Limb (tissue), 2 donors: ENCODE results near the gene NAA38.

Experiments used
- DNase-seq, 2 donors: peaks; one replicate each; pipeline ENCODE4 v3.0.0-alpha.2; 2016; ENCODE audit errors: extremely low spot score in 2 of 2

The NAA38 gene

DNA sequence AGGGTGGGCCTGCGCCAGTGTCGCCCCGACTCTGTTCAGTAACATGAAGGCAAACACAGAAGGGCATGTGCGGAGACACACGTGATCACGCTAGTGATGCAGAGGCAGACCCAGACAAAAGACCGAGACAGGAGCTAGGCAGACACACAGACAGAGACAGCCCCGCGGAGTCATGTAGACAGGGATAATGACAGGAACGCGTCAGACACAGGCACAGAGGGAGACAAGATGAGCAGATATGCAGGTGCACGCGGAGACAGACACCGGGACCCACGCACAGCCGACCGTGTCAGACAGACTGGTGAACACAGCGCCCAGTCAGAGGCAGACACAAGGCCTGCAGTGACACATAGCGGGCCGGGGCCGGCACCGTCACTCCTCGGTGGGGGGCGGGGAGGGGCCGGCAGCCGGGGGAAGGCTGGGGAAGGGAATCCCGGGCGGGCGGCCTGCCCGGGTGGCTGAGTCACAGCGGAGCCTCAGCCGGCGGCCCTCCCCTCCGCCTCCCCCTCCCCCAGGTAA lies 15.9 kb downstream of the NAA38 start:
- peak; percentile 49 to 85 for DNase-seq

GRCh38 chr17:7840875-7841274 lies 16.5 kb downstream of the NAA38 start:
- no peak for DNase-seq

DNA sequence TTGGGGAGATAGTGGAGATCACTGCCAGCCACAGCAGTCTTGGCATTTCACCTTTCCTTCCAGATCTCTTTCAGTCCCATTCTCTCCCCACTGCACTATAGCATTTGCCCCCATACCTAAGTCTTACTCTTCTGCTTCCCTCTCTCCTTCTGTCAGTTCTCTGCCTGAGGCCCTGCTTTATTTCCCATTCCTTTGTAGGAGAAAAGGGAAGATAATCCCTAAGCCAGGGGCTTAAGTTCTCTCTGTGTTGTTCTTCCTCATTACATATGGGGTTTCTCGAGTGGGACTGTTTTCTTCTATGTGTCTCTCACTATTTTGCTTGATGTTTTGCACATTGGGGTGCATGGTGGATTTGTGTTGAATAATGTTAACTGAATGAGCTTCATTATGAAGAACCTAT lies 16.9 kb downstream of the NAA38 start:
- no peak for DNase-seq

DNA sequence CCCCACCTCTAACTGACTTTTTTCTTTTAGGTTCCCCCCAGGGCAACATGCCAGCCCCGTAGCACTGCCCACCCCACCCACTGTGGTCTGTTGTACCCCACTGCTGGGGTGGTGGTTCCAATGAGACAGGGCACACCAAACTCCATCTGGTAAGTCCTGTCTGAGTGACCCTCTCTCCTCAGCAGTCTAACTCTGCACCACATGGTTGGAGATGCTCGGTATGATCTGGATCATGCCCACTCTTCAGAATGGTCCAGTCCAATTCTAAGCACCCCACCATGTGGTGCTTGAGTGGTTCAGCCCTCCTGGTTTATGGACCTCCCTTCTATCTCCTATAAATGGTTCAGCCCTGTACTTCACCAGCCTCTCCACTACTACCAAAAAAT lies 17.5 kb downstream of the NAA38 start:
- DNase-seq: no peak

DNA sequence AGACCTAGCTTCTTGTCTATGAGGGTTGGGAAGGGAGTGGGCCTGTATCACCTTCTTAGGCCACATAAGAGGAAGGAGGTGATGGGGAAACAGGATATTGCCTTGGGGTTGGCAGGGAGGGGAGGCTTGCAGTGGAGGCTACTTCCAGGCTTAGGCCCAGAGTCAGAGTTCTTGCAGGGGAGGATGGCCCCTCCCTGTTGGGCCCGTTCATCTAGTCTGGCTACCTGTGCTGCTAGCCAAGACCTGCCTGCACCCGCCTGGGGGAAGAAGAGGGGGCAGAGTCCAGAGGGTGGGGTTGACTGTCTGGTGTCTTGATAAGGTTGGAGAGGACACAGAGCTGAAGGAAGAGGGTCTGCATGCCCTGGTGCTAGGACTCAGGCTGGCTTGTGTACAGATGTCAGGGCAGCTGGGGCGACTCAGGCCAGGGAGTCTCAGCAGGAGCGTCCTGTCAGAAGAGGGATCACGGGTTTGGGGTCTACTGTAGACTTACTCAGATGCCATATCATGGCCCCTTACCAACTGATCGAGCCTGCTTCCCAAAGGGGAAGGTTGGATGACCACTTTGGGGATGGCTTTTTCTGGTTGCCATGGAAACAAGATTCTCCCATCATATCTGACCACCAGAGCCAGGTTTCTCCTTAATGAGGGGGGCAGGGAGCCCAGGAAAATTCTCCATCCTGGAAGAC lies 18.0 kb downstream of the NAA38 start:
- no peak for DNase-seq

DNA sequence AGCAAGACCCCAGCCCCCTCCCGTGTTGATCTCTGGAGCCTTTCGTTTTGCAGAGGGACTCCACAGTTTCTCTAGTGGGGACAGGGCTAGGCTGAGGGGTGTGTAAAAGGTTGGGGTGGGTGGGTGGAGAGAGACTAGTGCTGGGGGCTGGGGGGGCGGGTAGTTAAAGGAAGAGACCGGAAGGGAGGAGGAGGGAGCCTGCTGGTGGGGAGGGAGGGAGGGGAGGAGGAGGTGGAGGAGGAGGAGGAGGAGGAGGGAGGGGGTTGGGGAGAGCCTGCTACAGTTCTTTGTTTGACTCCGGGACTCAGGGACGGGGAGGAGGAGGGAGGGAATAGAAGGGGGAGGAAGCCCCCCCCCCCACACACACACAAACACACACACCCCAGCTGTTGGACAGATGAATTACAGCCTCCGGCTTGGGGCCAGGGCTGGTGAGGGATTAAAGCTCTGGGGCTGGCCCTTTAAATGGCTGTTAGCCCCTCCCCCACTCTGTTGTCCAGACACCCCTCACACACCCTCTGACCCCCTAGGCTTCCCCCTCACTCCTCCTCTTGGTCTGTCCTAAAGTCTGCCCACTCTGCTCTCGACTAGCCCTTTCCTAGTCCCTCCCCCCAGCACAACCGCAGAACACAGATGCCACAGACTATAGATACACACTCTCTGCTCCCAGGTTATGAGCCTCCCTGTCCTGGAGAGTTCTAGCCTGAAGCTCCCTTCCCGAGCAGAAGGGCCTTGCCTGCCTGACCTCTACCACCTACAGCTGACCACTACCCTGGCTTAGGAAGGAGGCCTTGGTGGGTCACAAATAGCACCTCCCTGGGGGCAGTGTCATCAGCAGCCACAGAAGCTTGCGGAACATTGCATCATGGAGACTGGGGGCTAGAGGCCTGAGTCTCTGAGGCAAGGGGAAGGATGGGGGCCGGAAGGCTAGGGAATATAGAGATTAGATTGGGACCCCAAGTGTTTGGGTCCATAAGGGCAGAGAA lies 19.0 kb downstream of the NAA38 start:
- peak; percentile 64 to 80 for DNase-seq

DNA sequence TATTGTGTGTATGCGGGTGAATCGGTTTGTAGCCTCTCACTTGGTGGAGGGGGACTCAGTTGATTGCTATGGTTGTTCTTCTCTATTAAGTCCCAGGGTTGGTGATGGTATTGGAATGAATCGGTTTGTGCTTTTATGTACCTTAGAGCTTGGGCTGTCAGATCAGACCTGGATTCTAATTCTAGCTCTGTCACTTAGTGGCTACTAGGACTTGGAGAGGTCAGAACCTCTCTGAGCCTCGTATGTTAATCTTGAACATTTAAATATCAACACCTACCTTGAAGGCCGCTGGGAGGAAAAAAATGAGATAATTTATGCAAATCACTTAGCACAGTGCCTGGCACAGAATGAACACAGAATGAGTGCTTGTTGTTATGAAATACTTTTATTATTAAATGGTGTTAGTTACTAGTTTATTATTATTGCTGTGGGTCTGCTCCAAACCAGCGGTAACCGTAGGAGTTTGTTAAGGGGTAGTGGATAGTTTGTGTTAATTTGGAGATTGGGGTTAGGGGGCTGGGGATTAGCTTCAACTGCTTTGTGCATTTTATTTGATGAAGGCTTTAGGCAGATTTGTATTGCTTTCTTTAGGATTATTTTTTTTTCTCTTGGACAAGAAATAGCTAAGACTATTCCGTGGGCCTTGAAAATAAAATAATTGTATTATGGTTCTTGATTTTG lies 19.8 kb downstream of the NAA38 start:
- no peak for DNase-seq

DNA sequence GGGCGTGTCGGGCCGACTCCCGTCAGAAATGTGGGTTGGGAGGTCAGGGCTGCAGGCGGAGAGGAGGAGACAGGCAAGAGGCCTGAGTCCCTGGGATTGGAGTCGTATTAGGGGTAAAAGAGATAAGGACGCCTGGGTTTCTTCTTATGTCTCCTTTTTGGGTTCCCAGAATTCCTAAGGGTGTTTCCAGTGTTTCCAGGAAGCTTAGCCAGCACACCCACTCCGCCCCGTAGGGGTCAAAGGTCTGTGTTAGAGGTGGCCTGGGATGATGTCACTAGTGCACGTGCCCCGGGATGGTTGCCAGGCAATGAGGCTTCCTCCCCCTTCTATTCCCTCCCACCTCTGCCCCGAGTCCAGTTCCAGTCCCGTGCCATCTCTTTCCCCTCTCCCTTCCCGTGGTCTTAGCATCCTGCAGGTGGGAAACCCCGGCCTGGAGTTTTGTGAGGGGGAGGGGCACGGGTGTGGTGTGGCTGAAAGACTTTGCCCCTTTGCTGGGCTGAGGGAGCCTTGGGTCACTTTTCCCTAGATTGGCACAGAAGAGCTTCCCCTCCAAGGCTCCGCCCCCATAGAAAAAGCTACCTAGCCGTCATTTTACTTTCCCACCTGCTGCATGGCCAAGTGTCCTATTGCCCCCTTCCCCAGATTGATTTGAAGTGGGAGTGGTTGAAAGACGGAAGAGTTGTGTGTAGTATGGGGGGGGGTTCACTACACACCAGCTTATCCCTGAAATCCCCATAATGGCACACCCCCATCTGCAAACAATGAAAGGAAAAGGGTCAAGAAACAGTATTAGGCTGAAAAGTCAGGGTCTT lies 20.6 kb downstream of the NAA38 start:
- DNase-seq: peak; percentile 89 to 93

DNA sequence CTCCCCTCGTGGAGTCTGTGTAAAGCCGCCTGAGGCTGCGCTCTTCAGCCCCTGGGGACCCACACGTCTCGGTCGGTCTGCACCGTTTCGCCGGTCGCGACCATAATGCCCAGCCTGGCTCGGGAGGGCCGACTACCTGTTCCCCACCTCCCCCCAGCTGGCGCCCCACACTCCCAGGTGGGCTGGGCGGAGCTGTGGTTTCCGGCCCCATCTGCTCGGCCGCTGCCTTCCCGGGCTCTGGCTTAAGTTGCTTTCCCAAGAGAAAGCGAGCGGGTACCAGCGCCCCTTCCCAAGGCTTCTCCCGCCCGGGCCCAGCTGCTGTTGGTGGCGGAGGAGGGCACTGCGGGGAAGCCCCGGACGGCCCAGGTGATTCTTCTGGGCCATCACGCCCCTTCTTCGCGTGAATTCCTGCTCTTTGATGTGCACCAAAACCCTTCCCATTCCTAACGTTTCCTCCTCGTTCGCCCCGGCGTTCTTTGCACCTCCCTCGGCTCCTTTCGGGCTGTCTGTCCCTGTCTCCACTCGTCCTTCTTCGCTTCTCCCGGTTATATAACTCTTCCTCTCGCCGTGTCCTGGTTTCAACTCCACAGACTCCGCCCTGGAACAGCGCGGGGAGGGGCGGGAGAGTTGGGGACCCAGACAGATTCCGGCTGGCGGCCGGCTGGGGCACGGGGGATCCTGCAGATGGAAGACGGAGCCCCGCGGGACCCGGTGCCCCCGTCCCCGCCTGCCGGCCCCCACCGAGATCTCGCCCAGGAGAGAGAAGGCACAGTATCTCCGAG lies 21.4 kb downstream of the NAA38 start:
- DNase-seq: peak in 1 of 2 donors; percentile 81

DNA sequence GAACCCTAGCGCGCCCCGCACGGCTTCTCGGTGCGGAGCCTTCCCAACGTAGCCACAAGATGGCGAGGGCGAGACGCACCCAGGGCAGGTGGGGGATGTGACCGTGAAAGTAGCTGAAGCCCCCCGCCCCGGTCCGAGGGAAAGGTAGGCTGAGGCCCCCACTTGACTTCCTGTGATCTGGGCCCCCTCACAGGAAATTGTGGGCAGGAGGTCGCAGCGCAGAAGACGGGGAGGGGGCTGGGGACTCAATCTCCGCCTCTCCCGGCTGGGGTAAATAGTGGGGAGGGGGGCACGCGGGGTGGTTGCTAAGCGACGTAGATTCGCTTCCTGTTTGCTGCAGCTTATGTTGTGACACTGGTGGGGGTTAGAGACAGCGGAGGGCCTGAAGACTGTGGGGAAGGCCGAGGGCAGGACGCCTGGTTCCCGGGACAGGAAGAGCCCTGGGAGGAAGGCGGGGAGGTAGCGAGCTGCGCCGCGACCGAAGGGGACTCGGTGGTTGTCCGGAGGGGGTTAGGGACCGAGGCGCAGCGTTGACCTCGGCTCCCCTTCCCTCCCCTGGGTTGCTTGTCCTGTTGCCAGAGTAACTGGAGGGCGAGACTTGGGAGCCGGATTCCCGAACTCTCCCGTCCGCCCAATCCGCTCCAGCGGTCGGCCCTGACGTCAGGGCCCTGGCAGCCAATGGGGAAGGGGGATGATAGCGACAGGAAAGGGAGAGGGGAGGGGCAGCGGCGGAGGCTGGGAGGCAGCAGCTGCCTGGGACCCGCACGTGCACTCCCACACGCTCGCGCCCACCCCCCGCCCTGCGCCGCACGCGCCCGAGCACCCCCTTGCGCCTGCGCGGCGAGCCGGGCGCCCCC lies 22.2 kb downstream of the NAA38 start:
- peak; percentile 98 to 99 for DNase-seq

GRCh38 chr17:7834542-7834956 lies 22.8 kb downstream of the NAA38 start:
- DNase-seq: no peak

DNA sequence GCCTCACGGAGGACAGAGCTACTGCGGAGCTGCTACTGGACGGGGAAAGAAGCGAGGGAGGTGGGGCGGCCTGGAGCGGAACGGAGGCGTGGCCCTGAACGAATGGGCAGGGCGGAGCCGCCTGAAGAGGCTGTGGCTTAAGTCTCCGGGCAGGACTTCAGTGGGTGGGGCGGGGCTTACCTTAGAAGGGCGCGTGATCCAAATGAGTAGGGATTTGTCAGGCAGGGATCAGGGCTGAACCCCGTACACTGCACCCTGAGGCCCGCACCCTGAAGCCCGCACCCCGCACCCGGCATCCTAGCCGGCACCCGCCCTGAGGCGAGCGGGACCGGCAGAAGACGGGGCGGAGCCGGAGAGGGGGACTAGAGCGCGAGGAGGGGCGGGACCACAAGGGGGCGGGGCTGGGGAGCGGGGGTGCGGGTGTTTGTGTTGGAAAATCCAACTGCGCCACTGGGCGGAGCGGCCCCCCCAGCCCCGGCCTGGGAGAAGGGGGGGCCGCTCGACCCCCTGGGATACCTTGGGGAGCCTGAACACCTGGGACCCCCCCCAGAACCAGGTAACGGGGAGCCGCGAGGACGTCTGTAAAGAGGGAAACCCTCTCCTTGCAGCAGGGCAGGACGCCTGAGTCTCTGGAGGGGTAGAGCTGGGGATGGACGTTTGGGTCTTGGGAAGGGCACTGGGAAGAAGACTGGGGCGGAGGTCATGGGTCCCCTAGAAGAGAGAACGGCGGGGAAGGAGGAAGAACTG lies 23.4 kb downstream of the NAA38 start, which contains the start of gene KDM6B:
TSS of gene KDM6B (plus strand) at position 423 of the 747 bp plus-strand sequence. CDS start 11,338 bp downstream, outside the sequence.
- DNase-seq: peak; percentile 91 to 93

DNA sequence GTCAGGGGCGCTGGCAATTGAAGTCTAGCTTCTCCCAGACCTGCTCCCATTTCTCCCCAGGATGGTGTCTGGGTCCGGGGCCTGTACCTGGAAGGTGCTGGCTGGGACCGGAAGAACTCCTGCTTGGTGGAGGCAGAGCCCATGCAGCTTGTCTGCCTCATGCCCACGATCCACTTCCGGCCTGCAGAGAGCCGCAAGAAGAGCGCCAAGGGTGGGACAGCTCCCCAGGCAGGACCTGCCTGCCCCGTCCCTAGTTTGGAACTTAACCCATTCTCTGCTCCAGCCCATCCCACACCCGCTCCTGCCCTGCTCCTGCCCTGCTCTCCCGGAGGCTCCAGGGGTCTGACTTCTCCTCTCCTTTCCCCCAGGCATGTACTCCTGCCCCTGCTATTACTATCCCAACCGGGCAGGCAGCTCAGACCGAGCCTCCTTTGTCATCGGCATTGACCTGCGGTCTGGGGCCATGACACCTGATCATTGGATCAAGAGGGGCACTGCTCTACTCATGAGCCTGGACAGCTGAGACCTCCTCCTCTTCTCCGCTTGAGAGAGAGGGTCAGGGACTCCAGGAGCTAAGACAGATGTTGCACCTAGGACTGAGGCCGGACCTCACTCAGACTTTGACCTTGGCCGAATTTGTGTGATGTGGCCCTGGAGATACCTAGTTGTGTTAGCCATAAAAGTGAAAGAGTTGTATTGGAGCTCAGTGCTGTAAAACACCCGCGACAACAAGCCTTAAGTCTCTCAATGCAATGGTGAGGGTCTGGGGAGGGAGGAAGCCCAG lies 24.2 kb downstream of the NAA38 start:
- DNase-seq: no peak

GRCh38 chr17:7832431-7832830 lies 24.9 kb downstream of the NAA38 start:
- DNase-seq: no peak

DNA sequence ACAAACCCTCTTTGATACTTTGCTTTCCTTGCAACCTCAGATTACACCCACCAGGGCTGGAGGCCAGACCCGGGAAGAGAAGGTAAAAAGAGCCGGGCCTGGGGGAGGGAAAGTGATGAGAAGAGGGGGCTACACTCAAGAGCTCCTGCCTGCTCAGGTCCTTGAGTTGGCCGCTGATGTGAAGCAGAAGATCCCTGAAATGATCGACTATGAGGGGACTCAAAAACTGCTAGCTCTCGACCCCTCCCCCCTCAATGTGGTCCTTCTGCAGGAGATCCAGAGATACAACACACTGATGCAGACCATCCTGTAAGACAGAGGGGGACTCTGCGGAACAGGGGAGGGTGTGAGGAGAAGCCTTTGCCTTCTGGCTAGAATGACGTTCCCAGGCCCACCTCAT lies 26.1 kb downstream of the NAA38 start:
- DNase-seq: no peak

DNA sequence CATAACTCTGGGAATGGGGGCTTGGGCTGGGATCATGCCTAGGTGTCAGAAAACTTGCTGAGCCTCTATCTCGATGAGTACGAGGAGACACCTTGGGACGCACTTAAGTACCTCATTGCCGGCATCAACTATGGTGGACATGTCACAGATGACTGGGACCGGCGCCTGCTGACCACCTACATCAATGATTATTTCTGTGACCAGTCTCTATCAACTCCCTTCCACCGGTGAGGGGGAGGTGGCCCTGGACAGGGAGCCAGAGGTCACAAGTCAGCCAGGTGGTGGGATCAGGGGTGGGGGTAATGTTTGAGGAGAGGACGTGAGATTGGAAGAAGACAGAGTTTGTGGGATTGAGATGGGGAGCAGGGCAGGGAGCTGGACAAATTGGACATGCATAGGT lies 26.7 kb downstream of the NAA38 start:
- no peak for DNase-seq

DNA sequence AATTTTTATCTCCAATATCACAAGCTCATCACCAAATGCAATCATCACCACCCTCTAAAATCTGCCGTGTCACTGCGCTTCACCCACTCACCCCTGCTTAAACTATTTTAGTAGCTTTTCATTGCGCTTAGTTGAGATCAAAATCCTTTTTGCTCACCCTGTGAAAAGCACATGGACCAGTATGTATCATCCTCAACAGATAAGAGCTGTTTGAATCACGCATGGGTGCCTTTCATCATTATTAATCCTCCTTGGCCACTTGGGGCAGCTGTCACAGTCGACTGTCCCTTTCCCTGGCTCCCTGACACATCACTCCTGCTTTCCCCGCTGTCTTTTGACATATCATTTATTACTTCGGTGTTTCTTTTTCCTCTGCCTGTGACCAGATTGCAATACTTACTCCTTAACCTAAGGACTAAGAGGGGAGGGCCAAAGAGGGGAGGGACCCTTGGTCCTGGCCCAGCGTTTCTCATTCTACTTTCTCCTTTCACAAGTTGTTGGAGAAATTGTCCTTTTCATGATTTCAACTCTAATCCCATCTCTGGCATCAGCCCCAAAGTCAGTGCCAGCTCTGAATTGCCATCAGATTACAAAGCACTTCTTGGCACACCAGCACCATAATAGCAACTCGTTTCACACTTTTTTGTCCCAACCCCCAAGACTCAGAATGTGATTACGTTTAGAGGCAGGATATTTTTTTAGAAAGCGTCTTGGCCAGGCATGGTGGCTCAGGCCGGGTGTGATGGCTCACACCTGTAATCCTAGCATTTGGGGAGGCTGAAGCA lies 32.0 kb downstream of the NAA38 start:
- no peak for DNase-seq
